K562 (cell line): ENCODE measurements around the gene NKAPL. TPM values are rescaled to one million over a fixed set of nuclear protein-coding genes. Genes with fewer than 3 reads are reported as not detected.

ENCODE experiments used
- ATAC-seq: fragments of 200-7000 bp; cut with Tn5 transposase; 3 replicates; pipeline ENCODE4 v1.9.1; 2020; ENCODE audit warnings: moderate library complexity
- BruUV-seq: library from RNA; stranded (reverse); fragments of 400-500 nt; replicated peaks from 2 replicates; lab custom pipeline; 2021; lab: Mats Ljungman, UMichigan
- CTCF ChIA-PET: fragments of 300-600 bp; formaldehyde crosslinking; extraction: SDS; loops from one replicate; lab custom pipeline; 2021; ENCODE audit warnings: low intra/inter-chr PET ratio; lab: Yijun Ruan, JAX
- POLR2A ChIA-PET: fragments of 300-600, 350-650 bp; sonication (Branson Sonifier 250); formaldehyde crosslinking; extraction: SDS; loops from one replicate; lab custom pipeline; 2021; ENCODE audit warnings: antibody characterized with exemption, inconsistent platforms; lab: Yijun Ruan, JAX
- DNase-seq, 4 experiments: peaks; one replicate each; pipeline versions ENCODE4 v3.0.0 to v3.0.0-alpha.2; 2011 to 2018; ENCODE audit warnings: low spot score in 3 of 4, mixed read lengths in 3 of 4; ENCODE audit errors: extremely low read depth in 1 of 4
- FAIRE-seq: peaks from 2 replicates; lab custom pipeline; 2011; peaks lifted over from hg19 to GRCh38; lab: Jason Lieb, UNC
- H2AFZ ChIP-seq: 2 replicates; pipeline ENCODE4 v1.6.0; 2011; ENCODE audit warnings: low read depth, low read length, control low read depth, inconsistent platforms
- H3K27ac ChIP-seq: fragments of 200-600 bp; 3 replicates; pipeline ENCODE4 v1.8.0; 2011; ENCODE audit warnings: low read depth, mild to moderate bottlenecking, control low read depth, inconsistent platforms, low read length, moderate library complexity, mixed read lengths; ENCODE audit errors: extremely low read depth
- H3K27me3 ChIP-seq, 2 experiments: fragments of 300-600 bp in 1 of 2; 2 replicates in 1 of 2; 3 replicates in 1 of 2; pipeline versions ENCODE4 v1.6.0 to v1.8.0; 2011; ENCODE audit warnings: inconsistent platforms in 2 of 2, low read length in 2 of 2, mild to moderate bottlenecking in 1 of 2, mixed read lengths in 1 of 2, moderate library complexity in 1 of 2; ENCODE audit not compliant: control insufficient read depth in 2 of 2, insufficient read depth in 2 of 2
- H3K36me3 ChIP-seq: fragments of 300-600 bp; 3 replicates; pipeline ENCODE4 v1.8.0; 2011; ENCODE audit warnings: mild to moderate bottlenecking, low read length, inconsistent platforms; ENCODE audit not compliant: control insufficient read depth, insufficient read depth
- H3K4me1 ChIP-seq, 2 experiments: fragments of 200-600 bp in 1 of 2; replicated peaks in 1 of 2; 2 replicates in 1 of 2; 3 replicates in 1 of 2; pipeline versions ENCODE4 v1.5.1 to v1.8.0; 2011; ENCODE audit warnings: inconsistent platforms in 2 of 2, low read length in 2 of 2, mild to moderate bottlenecking in 1 of 2, mixed read lengths in 1 of 2, moderate library complexity in 1 of 2; ENCODE audit not compliant: control insufficient read depth in 2 of 2, insufficient read depth in 2 of 2
- H3K4me2 ChIP-seq: 2 replicates; pipeline ENCODE4 v1.6.1; 2011; ENCODE audit warnings: low read length, control low read depth, inconsistent platforms, mixed read lengths; ENCODE audit not compliant: insufficient read depth
- H3K4me3 ChIP-seq: fragments of 200-600 bp; sonication (generic), shearing (Covaris generic); 2 replicates; pipeline ENCODE4 v1.5.1; 2016; ENCODE audit warnings: control low read depth, inconsistent platforms
- H3K79me2 ChIP-seq: fragments of 200-600 bp; 3 replicates; pipeline ENCODE4 v1.8.0; 2011; ENCODE audit warnings: low read length, inconsistent platforms; ENCODE audit not compliant: control insufficient read depth, insufficient read depth
- H3K9ac ChIP-seq, 2 experiments: 2 replicates each; pipeline versions ENCODE4 v1.6.0 to v1.6.1; 2011; ENCODE audit warnings: low read depth in 2 of 2, low read length in 2 of 2, control low read depth in 1 of 2, inconsistent platforms in 1 of 2, mild to moderate bottlenecking in 1 of 2, mixed read lengths in 1 of 2; ENCODE audit not compliant: insufficient read depth in 1 of 2
- H3K9me1 ChIP-seq: one replicate; pipeline ENCODE4 v1.6.0; 2011; ENCODE audit warnings: inconsistent platforms, mild to moderate bottlenecking, low read length, moderate library complexity; ENCODE audit not compliant: control insufficient read depth, insufficient read depth
- H3K9me3 ChIP-seq: replicated peaks from 2 replicates; pipeline ENCODE4 v1.5.1; 2011; ENCODE audit warnings: low read depth, low read length, inconsistent platforms; ENCODE audit not compliant: control insufficient read depth, insufficient read depth
- H4K20me1 ChIP-seq: replicated peaks from 2 replicates; pipeline ENCODE4 v1.6.1; 2011; ENCODE audit warnings: low read length, inconsistent platforms, mixed read lengths; ENCODE audit not compliant: control insufficient read depth, insufficient read depth
- C11orf30 ChIP-seq: fragments of 450-650 bp; IDR thresholded peaks from 2 replicates; pipeline ENCODE4 v1.6.1; 2016; ENCODE audit warnings: low read depth, mild to moderate bottlenecking
- HDAC8 ChIP-seq: fragments of 450-650 bp; IDR thresholded peaks from 2 replicates; pipeline ENCODE4 v1.6.1; 2016; ENCODE audit warnings: mild to moderate bottlenecking, missing genetic modification characterization, moderate library complexity, missing compliant biosample characterization
- ILF3 ChIP-seq: fragments of 450-650 bp; IDR thresholded peaks from 2 replicates; pipeline ENCODE4 v1.6.1; 2018; ENCODE audit warnings: antibody characterized with exemption, mild to moderate bottlenecking, moderate library complexity, borderline replicate concordance
- KDM4B ChIP-seq, 2 experiments: fragments of 450-650 bp in 1 of 2; sonication (generic) in 1 of 2; IDR thresholded peaks; 2 replicates each; pipeline ENCODE4 v1.6.1; 2016 to 2017; ENCODE audit warnings: borderline replicate concordance in 2 of 2, antibody characterized with exemption in 1 of 2, low read depth in 1 of 2, mild to moderate bottlenecking in 1 of 2
- NCOR1 ChIP-seq: fragments of 450-650 bp; IDR thresholded peaks from 2 replicates; pipeline ENCODE4 v1.6.1; 2016; ENCODE audit warnings: mild to moderate bottlenecking, moderate library complexity
- POLR2H ChIP-seq: IDR thresholded peaks from 2 replicates; pipeline ENCODE4 v1.6.1; 2016; ENCODE audit warnings: missing genetic modification characterization, low read depth, mild to moderate bottlenecking, control low read depth, missing compliant biosample characterization, moderate library complexity
- RBFOX2 ChIP-seq: fragments of 200-400 bp; formaldehyde crosslinking; IDR thresholded peaks from 2 replicates; pipeline ENCODE4 v1.6.1; 2017; ENCODE audit warnings: low read depth, mild to moderate bottlenecking, low read length, moderate library complexity
- THRAP3 ChIP-seq: fragments of 450-650 bp; IDR thresholded peaks from 2 replicates; pipeline ENCODE4 v1.6.1; 2016; ENCODE audit warnings: mild to moderate bottlenecking, inconsistent platforms, borderline replicate concordance
- WGBS: fragments of 100-300 bp; shearing (Covaris generic); methylation state at CpG from one replicate; pipeline ENCODE4 v1.1.6; 2016; ENCODE audit warnings: low coverage, mixed read lengths; ENCODE audit not compliant: insufficient coverage; ENCODE audit errors: missing lambda C conversion rate; 5-methylcytosine and 5-hydroxymethylcytosine counted together
- in situ Hi-C: fragments of 300-500 bp; cut with MboI; formaldehyde crosslinking; loops from 4 replicates; pipeline ENCODE4 v1.15.0; 2018; ENCODE audit warnings: inconsistent platforms, mixed read lengths
- intact Hi-C: fragments of 100-400 bp; cut with micrococcal nuclease; formaldehyde crosslinking; loops from 2 replicates; pipeline ENCODE4 v1.14.2; 2022
- polyA plus RNA-seq, 8 experiments: library from polyadenylated mRNA; depleted of rRNA in 4 of 8; stranded (reverse) in 5 of 8; unstranded in 3 of 8; fragments of >200 nt; fragmentation: Nextera tagmentation in 2 of 8; fragmentation: Illumina TruSeq in 1 of 8; extraction: Ambion mirVana in 2 of 8; extraction: Trizol in 1 of 8; gene quantifications; 2 replicates each; pipeline versions ENCODE4 v1.2.1 to v1.2.3, GENCODE V29; 2011 to 2014; ENCODE audit warnings: inconsistent platforms in 1 of 8, missing spikeins in 1 of 8
- total RNA-seq, 7 experiments: library from RNA; depleted of rRNA in 6 of 7; stranded (reverse); fragments of >200 nt in 6 of 7; fragmentation: Illumina TruSeq in 2 of 7; extraction: Trizol in 2 of 7; gene quantifications; 2 replicates each; pipeline versions ENCODE4 v1.2.1 to v1.2.3, GENCODE V29; 2011 to 2021; ENCODE audit warnings: low replicate concordance in 1 of 7
- TF ChIP-seq, protein P1 (sequence below): sonication (generic); formaldehyde crosslinking; IDR thresholded peaks from 2 replicates; pipeline ENCODE4 v1.8.0; 2022; ENCODE audit warnings: missing genetic modification reagents, mild to moderate bottlenecking, moderate library complexity, borderline replicate concordance
- TF ChIP-seq, protein P2 (sequence below), 2 experiments: fragments of 450-650 bp; IDR thresholded peaks; 2 replicates each; pipeline ENCODE4 v1.6.1; 2016; ENCODE audit warnings: mild to moderate bottlenecking in 2 of 2, borderline replicate concordance in 1 of 2, low read depth in 1 of 2, moderate library complexity in 1 of 2

Gene NKAPL
- total and polyA plus RNA-seq, 9 of the 15 experiments (the other 6 are each of a cell fraction or from before 2014, with no cell fraction given), result not detected

- Histone ChIP-seq H3K4me3 (peak overlapping the region; percentile 73), H2AFZ (peak overlapping the region; percentile 87), H3K4me2 (peak overlapping the region; percentile 85), H3K9ac (peak overlapping the region in 1 of 2 experiments; percentile 81; a peak in 3 of 4 replicates), H3K79me2 (peaks cover 16% of the 10 kb centered on the region), H3K27me3 (no peaks in the 10 kb centered on the region), H3K4me1 (peaks cover 4 to 7% of the 10 kb centered on the region in 2 experiments; a peak in 2 of 5 replicates), H3K9me1 (no peaks in the 10 kb centered on the region), H4K20me1 (no peaks in the 10 kb centered on the region), H3K36me3 (peaks cover 41% of the 10 kb centered on the region), H3K9me3 (peaks cover 6% of the 10 kb centered on the region; the same call in 1 of the 2 replicates), H3K27ac (peak overlapping the region; percentile 48; the same call in 1 of the 3 replicates)
- BruUV-seq, result TSS peak; percentile 77
- in situ Hi-C loops (no loop called here), intact Hi-C loops (loop anchor here (1.0 to 5.0 kb wide), 3 partner anchors 53 to 74 kb away; partner anchors contain the start of genes ZSCAN31 and ZSCAN9)
- CTCF ChIA-PET, result no interaction called here
- FAIRE-seq (no peak), ATAC-seq (no peak), DNase-seq (no peak)
- 16% methylated on average over 3 of the region's 3 CpGs for WGBS
- POLR2A ChIA-PET, result interaction anchor here (0.5 to 5.4 kb wide), 17 partner anchors 12 to 596 kb away, joined by 3 to 61 read pairs (median 4); partner anchors contain the start of genes ZKSCAN4, ZKSCAN8 and ZSCAN26
- TF ChIP-seq NCOR1, result peak; percentile 29; the same call in 1 of the 2 replicates
- TF ChIP-seq ILF3, result 0 out of 2 replicates have a peak, but pooled peaks have one; percentile 45
- 0 out of 2 replicates have a peak, but pooled peaks have one; percentile 53 for TF ChIP-seq THRAP3
- TF ChIP-seq HDAC8, result no peak
- TF ChIP-seq, protein P1, sequence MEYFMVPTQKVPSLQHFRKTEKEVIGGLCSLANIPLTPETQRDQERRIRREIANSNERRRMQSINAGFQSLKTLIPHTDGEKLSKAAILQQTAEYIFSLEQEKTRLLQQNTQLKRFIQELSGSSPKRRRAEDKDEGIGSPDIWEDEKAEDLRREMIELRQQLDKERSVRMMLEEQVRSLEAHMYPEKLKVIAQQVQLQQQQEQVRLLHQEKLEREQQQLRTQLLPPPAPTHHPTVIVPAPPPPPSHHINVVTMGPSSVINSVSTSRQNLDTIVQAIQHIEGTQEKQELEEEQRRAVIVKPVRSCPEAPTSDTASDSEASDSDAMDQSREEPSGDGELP (CRISPR knock-in tag), result no peak
- TF ChIP-seq, protein P2, sequence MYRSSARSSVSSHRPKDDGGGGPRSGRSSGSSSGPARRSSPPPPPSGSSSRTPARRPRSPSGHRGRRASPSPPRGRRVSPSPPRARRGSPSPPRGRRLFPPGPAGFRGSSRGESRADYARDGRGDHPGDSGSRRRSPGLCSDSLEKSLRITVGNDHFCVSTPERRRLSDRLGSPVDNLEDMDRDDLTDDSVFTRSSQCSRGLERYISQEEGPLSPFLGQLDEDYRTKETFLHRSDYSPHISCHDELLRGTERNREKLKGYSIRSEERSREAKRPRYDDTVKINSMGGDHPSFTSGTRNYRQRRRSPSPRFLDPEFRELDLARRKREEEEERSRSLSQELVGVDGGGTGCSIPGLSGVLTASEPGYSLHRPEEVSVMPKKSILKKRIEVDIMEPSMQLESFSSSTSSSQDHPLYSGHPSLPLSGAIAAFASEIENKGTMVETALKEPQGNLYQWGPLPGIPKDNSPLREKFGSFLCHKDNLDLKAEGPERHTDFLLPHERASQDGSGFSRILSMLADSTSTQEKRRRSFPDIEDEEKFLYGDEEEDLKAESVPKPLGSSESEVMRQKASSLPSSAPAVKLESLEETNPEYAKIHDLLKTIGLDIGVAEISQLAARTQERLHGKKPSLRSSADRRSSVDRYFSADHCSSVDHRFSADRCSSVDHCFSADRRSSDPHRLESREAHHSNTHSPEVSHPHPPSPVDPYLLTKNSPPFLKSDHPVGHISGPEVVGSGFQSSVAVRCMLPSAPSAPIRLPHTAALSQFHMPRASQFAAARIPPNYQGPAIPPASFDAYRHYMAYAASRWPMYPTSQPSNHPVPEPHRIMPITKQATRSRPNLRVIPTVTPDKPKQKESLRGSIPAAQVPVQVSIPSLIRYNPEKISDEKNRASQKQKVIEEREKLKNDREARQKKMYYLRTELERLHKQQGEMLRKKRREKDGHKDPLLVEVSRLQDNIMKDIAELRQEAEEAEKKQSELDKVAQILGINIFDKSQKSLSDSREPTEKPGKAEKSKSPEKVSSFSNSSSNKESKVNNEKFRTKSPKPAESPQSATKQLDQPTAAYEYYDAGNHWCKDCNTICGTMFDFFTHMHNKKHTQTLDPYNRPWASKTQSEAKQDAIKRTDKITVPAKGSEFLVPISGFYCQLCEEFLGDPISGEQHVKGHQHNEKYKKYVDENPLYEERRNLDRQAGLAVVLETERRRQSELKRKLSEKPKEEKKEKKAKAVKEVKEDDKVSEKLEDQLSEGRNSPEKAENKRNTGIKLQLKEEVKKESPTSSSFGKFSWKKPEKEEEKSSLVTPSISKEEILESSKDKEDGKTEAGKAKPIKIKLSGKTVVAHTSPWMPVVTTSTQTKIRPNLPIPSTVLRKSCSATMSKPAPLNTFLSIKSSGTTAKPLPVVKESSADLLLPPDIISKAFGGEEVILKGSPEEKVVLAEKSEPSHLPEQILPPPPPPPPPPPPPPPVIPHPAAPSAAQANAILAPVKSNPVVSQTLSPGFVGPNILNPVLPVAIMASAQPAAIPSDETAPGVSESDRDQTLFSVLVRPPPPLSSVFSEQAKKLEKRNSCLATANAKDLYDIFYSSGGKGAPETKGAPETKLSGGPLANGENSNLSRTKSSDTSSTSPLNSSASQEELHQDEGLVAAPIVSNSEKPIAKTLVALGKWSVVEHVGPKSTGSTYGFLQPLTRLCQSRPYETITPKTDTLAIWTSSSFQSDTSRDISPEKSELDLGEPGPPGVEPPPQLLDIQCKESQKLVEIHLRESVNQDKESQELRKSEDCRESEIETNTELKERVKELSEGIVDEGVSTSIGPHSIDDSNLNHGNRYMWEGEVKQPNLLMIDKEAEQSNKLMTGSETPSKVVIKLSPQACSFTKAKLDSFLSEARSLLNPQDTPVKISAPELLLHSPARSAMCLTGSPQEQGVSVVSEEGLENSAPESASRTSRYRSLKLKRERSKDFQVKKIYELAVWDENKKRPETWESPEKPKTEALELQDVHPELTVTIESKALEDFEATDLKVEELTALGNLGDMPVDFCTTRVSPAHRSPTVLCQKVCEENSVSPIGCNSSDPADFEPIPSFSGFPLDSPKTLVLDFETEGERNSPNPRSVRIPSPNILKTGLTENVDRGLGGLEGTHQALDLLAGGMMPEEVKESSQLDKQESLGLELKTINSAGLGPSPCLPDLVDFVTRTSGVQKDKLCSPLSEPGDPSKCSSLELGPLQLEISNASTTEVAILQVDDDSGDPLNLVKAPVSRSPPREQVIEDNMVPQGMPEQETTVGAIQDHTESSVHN (IDR thresholded peaks at IDR 0.05; ENCODE audit: borderline replicate concordance in 1 of 2, low read depth in 1 of 2), result 0 out of 4 replicates have a peak, but pooled peaks of 1 of the 2 experiments have one; percentile 21
- peak in 1 of 2 experiments; percentile 75; a peak in 1 of 4 replicates for TF ChIP-seq KDM4B (IDR thresholded peaks at IDR 0.05; ENCODE audit: borderline replicate concordance in 2 of 2, low read depth in 1 of 2)
- 0 out of 2 replicates have a peak, but pooled peaks have one; percentile 32 for TF ChIP-seq POLR2H (tag)
- TF ChIP-seq C11orf30, result peak; percentile 56; the same call in 1 of the 2 replicates
- TF ChIP-seq RBFOX2, result no peak
Measured at GRCh38 chr6:28280595-28281287, 21.6 kb downstream of the NKAPL start.
